T-cell (primary cell): ENCODE measurements around the gene COL13A1. TPM values are rescaled to one million over a fixed set of nuclear protein-coding genes. Genes with fewer than 3 reads are reported as not detected.

Source experiments
- ATAC-seq, 4 experiments: fragments of 200-7000 bp in 3 of 4; fragments of 150-1000 bp in 1 of 4; cut with Tn5 transposase; replicated peaks in 1 of 4; 1 replicate in 3 of 4; 2 replicates in 1 of 4; pipeline ENCODE4 v1.10.0; 2021; ENCODE audit warnings: moderate library complexity in 3 of 4, mild to moderate bottlenecking in 2 of 4, moderate number of reproducible peaks in 1 of 4
- CTCF ChIA-PET, 2 donors: fragments of 300-600 bp; sonication (Branson Sonifier 250); formaldehyde crosslinking; loops; one replicate each; lab custom pipeline; 2022; ENCODE audit warnings: antibody characterized with exemption in 2 of 2; lab: Charles Lee
- POLR2A ChIA-PET, 2 donors: fragments of 300-600 bp; sonication (Branson Sonifier 250); formaldehyde crosslinking; loops; one replicate each; lab custom pipeline; 2022; ENCODE audit warnings: antibody characterized with exemption in 2 of 2; lab: Charles Lee
- DNase-seq, 35 experiments: peaks; one replicate each; pipeline versions ENCODE4 v3.0.0 to v3.0.0-alpha.2; 2013 to 2023
- H3K27ac ChIP-seq: one replicate; pipeline ENCODE4 v1.5.1; 2013; ENCODE audit warnings: low read length
- H3K27me3 ChIP-seq, 2 experiments: replicated peaks in 1 of 2; 1 replicate in 1 of 2; 2 replicates in 1 of 2; pipeline versions ENCODE4 v1.6.1 to v1.7.0; 2013; ENCODE audit warnings: low read length in 1 of 2, mixed read lengths in 1 of 2; ENCODE audit not compliant: control insufficient read depth in 2 of 2, insufficient read depth in 2 of 2; ENCODE audit errors: extremely low read depth in 1 of 2
- H3K36me3 ChIP-seq, 2 donors: 1 replicate in 1 of 2; 2 replicates in 1 of 2; pipeline versions ENCODE4 v1.6.1 to v1.7.0; 2013; ENCODE audit warnings: low read length in 1 of 2; ENCODE audit not compliant: control insufficient read depth in 2 of 2, insufficient read depth in 1 of 2; ENCODE audit errors: extremely low read depth in 1 of 2
- H3K4me1 ChIP-seq, 2 experiments: 1 replicate in 1 of 2; 2 replicates in 1 of 2; pipeline versions ENCODE4 v1.6.1 to v1.7.0; 2013; ENCODE audit warnings: low read length in 2 of 2, mixed read lengths in 1 of 2; ENCODE audit not compliant: insufficient read depth in 2 of 2, control insufficient read depth in 1 of 2; ENCODE audit errors: extremely low read depth in 1 of 2
- H3K4me3 ChIP-seq, 2 donors: 1 replicate in 1 of 2; 2 replicates in 1 of 2; pipeline versions ENCODE4 v1.5.1 to v1.7.0; 2013; ENCODE audit warnings: mild to moderate bottlenecking in 2 of 2, low read length in 1 of 2, moderate library complexity in 1 of 2; ENCODE audit not compliant: control insufficient read depth in 1 of 2; ENCODE audit errors: extremely low read depth in 1 of 2
- H3K9me3 ChIP-seq: 2 replicates; pipeline ENCODE4 v1.7.0; 2013
- H3K27ac Mint-ChIP-seq, 2 donors: one replicate each; pipeline ENCODE4 v1.8.0; 2020 to 2021; ENCODE audit warnings: mild to moderate bottlenecking in 2 of 2, mixed read lengths in 2 of 2
- H3K27me3 Mint-ChIP-seq, 2 donors: one replicate each; pipeline ENCODE4 v1.8.0; 2021 to 2022; ENCODE audit warnings: mixed read lengths in 2 of 2
- H3K36me3 Mint-ChIP-seq: one replicate; pipeline ENCODE4 v1.8.0; 2021; ENCODE audit warnings: mixed read lengths
- H3K4me1 Mint-ChIP-seq, 3 donors: one replicate each; pipeline ENCODE4 v1.8.0; 2020 to 2022; ENCODE audit warnings: mixed read lengths in 3 of 3, mild to moderate bottlenecking in 1 of 3
- H3K4me3 Mint-ChIP-seq, 3 donors: one replicate each; pipeline ENCODE4 v1.8.0; 2020 to 2022; ENCODE audit warnings: mild to moderate bottlenecking in 3 of 3, mixed read lengths in 3 of 3, moderate library complexity in 3 of 3
- H3K9me3 Mint-ChIP-seq, 3 donors: one replicate each; pipeline ENCODE4 v1.8.0; 2020 to 2022; ENCODE audit warnings: mixed read lengths in 3 of 3
- WGBS: methylation state at CpG from one replicate; pipeline ENCODE4 v1.1.5; 2013; ENCODE audit warnings: missing lambda C conversion rate; ENCODE audit not compliant: insufficient coverage; 5-methylcytosine and 5-hydroxymethylcytosine counted together
- total RNA-seq, 35 experiments: library from RNA in 6 of 35; stranded (reverse) in 6 of 35; fragments of 120-200 nt in 1 of 35; gene quantifications; one replicate each; pipeline versions ENCODE4 v1.2.1 to v1.2.4 and lab custom pipeline; 2013 to 2026

COL13A1 gene
- total RNA-seq, 5 donors from 2014 or later (not counting 1 experiment from before 2014, with no cell fraction given): 0.09 TPM; not detected in 4

- WGBS: 25% methylated on average over 6 of the region's 9 CpGs
- peaks cover 24 to 31% of the 10 kb centered on the region in 2 donors for H3K27me3 Mint-ChIP-seq
- no peaks in the 10 kb centered on the region for H3K9me3 Mint-ChIP-seq
- no peak overlapping the region for H3K27ac Mint-ChIP-seq
- Histone ChIP-seq H3K9me3 (no peaks in the 10 kb centered on the region), H3K36me3 (no peaks in the 10 kb centered on the region), H3K4me3 (no peak overlapping the region), H3K27ac (no peak overlapping the region), H3K27me3 (peaks cover 0 to 42% of the 10 kb centered on the region in 2 experiments), H3K4me1 (no peaks in the 10 kb centered on the region)
- CTCF ChIA-PET: no interaction called here
- POLR2A ChIA-PET: no interaction called here
- no peak for ATAC-seq
- H3K36me3 Mint-ChIP-seq: no peaks in the 10 kb centered on the region
- no peak for DNase-seq
- H3K4me3 Mint-ChIP-seq: no peak overlapping the region
- no peaks in the 10 kb centered on the region for H3K4me1 Mint-ChIP-seq
Observed at GRCh38 chr10:69828144-69828870, 26.6 kb downstream of the COL13A1 start.

- Mint-ChIP-seq H3K27ac (no peak overlapping the region), H3K36me3 (no peaks in the 10 kb centered on the region), H3K4me3 (no peak overlapping the region), H3K9me3 (no peaks in the 10 kb centered on the region), H3K27me3 (peaks cover 33 to 45% of the 10 kb centered on the region in 2 donors), H3K4me1 (no peaks in the 10 kb centered on the region)
- Histone ChIP-seq H3K36me3 (no peaks in the 10 kb centered on the region), H3K27me3 (peaks cover 0 to 39% of the 10 kb centered on the region in 2 experiments), H3K4me3 (no peak overlapping the region), H3K4me1 (no peaks in the 10 kb centered on the region), H3K9me3 (no peaks in the 10 kb centered on the region), H3K27ac (no peak overlapping the region)
- ATAC-seq (no peak), DNase-seq (no peak)
- POLR2A ChIA-PET: no interaction called here
- CTCF ChIA-PET: no interaction called here
- WGBS: 80% methylated on average over 4 of the region's 8 CpGs
Observed at GRCh38 chr10:69829775-69830174, 28.1 kb downstream of the COL13A1 start.

- Mint-ChIP-seq H3K4me3 (no peak overlapping the region), H3K36me3 (no peaks in the 10 kb centered on the region), H3K4me1 (no peaks in the 10 kb centered on the region), H3K27me3 (peaks cover 34 to 49% of the 10 kb centered on the region in 2 donors), H3K27ac (no peak overlapping the region), H3K9me3 (no peaks in the 10 kb centered on the region)
- Histone ChIP-seq H3K27me3 (peaks cover 0 to 52% of the 10 kb centered on the region in 2 experiments), H3K9me3 (no peaks in the 10 kb centered on the region), H3K36me3 (no peaks in the 10 kb centered on the region), H3K27ac (no peak overlapping the region), H3K4me1 (no peaks in the 10 kb centered on the region), H3K4me3 (no peak overlapping the region)
- ChIA-PET CTCF (no interaction called here), POLR2A (no interaction called here)
- ATAC-seq (no peak), DNase-seq (no peak)
- 65% methylated on average over 2 of the region's 5 CpGs for WGBS
Observed at GRCh38 chr10:69831231-69831855, 29.6 kb downstream of the COL13A1 start.

GRCh38 chr10:69835233-69835632 lies 33.5 kb downstream of the COL13A1 start:
- DNase-seq (no peak), ATAC-seq (no peak)
- no peaks in the 10 kb centered on the region for H3K36me3 Mint-ChIP-seq
- ChIA-PET POLR2A (no interaction called here), CTCF (no interaction called here)
- WGBS: 61% methylated on average over 2 of the region's 6 CpGs
- H3K27ac Mint-ChIP-seq: no peak overlapping the region
- H3K4me3 Mint-ChIP-seq: no peak overlapping the region
- Histone ChIP-seq H3K27me3 (peaks cover 0 to 45% of the 10 kb centered on the region in 2 experiments), H3K36me3 (no peaks in the 10 kb centered on the region), H3K4me3 (no peak overlapping the region), H3K9me3 (no peaks in the 10 kb centered on the region), H3K27ac (no peak overlapping the region), H3K4me1 (no peaks in the 10 kb centered on the region)
- H3K27me3 Mint-ChIP-seq: peaks cover 17 to 38% of the 10 kb centered on the region in 2 donors
- no peaks in the 10 kb centered on the region for H3K4me1 Mint-ChIP-seq
- H3K9me3 Mint-ChIP-seq: no peaks in the 10 kb centered on the region

GRCh38 chr10:69835875-69836730 lies 34.4 kb downstream of the COL13A1 start:
- Mint-ChIP-seq H3K4me1 (no peaks in the 10 kb centered on the region), H3K27ac (no peak overlapping the region), H3K36me3 (no peaks in the 10 kb centered on the region), H3K4me3 (no peak overlapping the region), H3K27me3 (peaks cover 15 to 38% of the 10 kb centered on the region in 2 donors), H3K9me3 (no peaks in the 10 kb centered on the region)
- 17% methylated on average over 6 of the region's 8 CpGs for WGBS
- ChIA-PET CTCF (no interaction called here), POLR2A (no interaction called here)
- Histone ChIP-seq H3K4me1 (no peaks in the 10 kb centered on the region), H3K27me3 (peaks cover 0 to 50% of the 10 kb centered on the region in 2 experiments), H3K4me3 (no peak overlapping the region), H3K36me3 (no peaks in the 10 kb centered on the region), H3K9me3 (no peaks in the 10 kb centered on the region), H3K27ac (no peak overlapping the region)
- DNase-seq (no peak), ATAC-seq (no peak)

GRCh38 chr10:69836731-69837030 lies 35.0 kb downstream of the COL13A1 start:
- Mint-ChIP-seq H3K27me3 (peaks cover 15 to 34% of the 10 kb centered on the region in 2 donors), H3K36me3 (no peaks in the 10 kb centered on the region), H3K27ac (no peak overlapping the region), H3K9me3 (no peaks in the 10 kb centered on the region), H3K4me3 (no peak overlapping the region), H3K4me1 (no peaks in the 10 kb centered on the region)
- ChIA-PET CTCF (no interaction called here), POLR2A (no interaction called here)
- Histone ChIP-seq H3K27ac (no peak overlapping the region), H3K4me1 (no peaks in the 10 kb centered on the region), H3K9me3 (no peaks in the 10 kb centered on the region), H3K27me3 (peaks cover 0 to 49% of the 10 kb centered on the region in 2 experiments), H3K36me3 (no peaks in the 10 kb centered on the region), H3K4me3 (no peak overlapping the region)
- WGBS: 63% methylated on average over 6 of the region's 6 CpGs
- ATAC-seq: no peak
- DNase-seq: no peak
